Tibial nerve (tissue), 4 donors: ENCODE data around the gene GON4L. TPM values are rescaled to one million over a fixed set of nuclear protein-coding genes. Genes with fewer than 3 reads are reported as not detected.
"Not testable (repeated sequence)": the region's sequence is repeated elsewhere in the genome, so short reads cannot be mapped to it uniquely, and the experiment has no call there.

Experiments used
- DNase-seq, 2 donors: peaks; one replicate each; pipeline ENCODE4 v3.0.0-alpha.2; 2019; ENCODE audit warnings: low spot score in 2 of 2
- H3K27ac ChIP-seq, 4 donors: fragments of 200-600 bp; sonication (generic) in 3 of 4; one replicate each; pipeline ENCODE4 v1.5.1; 2017 to 2019; ENCODE audit warnings: mild to moderate bottlenecking in 1 of 4
- H3K27me3 ChIP-seq, 2 donors: fragments of 200-600 bp; sonication (generic) in 1 of 2; one replicate each; pipeline versions ENCODE4 v1.5.1 to v1.6.0; 2017 to 2019
- H3K36me3 ChIP-seq, 3 donors: fragments of 200-600 bp; sonication (generic); one replicate each; pipeline ENCODE4 v1.5.1; 2018 to 2019
- H3K4me1 ChIP-seq, 4 donors: fragments of 200-600 bp; sonication (generic) in 3 of 4; one replicate each; pipeline ENCODE4 v1.5.1; 2017 to 2019
- H3K4me3 ChIP-seq, 4 donors: fragments of 200-600 bp; sonication (generic) in 3 of 4; one replicate each; pipeline ENCODE4 v1.5.1; 2017 to 2019; ENCODE audit warnings: mild to moderate bottlenecking in 1 of 4, moderate library complexity in 1 of 4
- H3K9me3 ChIP-seq, 4 donors: fragments of 200-600 bp; sonication (generic) in 3 of 4; one replicate each; pipeline ENCODE4 v1.5.1; 2017 to 2019
- EP300 ChIP-seq, 2 donors: sonication (generic); formaldehyde crosslinking; IDR thresholded peaks; one replicate each; pipeline ENCODE4 v1.6.1; 2017; ENCODE audit warnings: antibody characterized with exemption in 2 of 2, mild to moderate bottlenecking in 1 of 2
- POLR2A ChIP-seq, 2 donors: fragments of 450-650 bp; IDR thresholded peaks; one replicate each; pipeline ENCODE4 v1.6.1; 2017; ENCODE audit warnings: antibody characterized with exemption in 2 of 2, mild to moderate bottlenecking in 2 of 2, moderate library complexity in 2 of 2
- WGBS, 2 donors: methylation state at CpG; one replicate each; pipeline ENCODE4 v1.1.5; 2018; 5-methylcytosine and 5-hydroxymethylcytosine counted together
- total RNA-seq, 4 donors: library from RNA; depleted of rRNA; stranded (reverse); fragments of >200 nt; gene quantifications; one replicate each; pipeline ENCODE4 v1.1.0, GENCODE V29; 2016
- TF ChIP-seq, protein P1 (sequence below), 5 experiments: fragments of 200-600 bp in 3 of 5; fragments of 450-650 bp in 2 of 5; sonication (generic) in 3 of 5; IDR thresholded peaks; one replicate each; pipeline ENCODE4 v1.5.1; 2016 to 2019; ENCODE audit warnings: antibody characterized with exemption in 5 of 5, mild to moderate bottlenecking in 3 of 5, moderate library complexity in 2 of 5

GON4L gene
- total RNA-seq, 4 donors from 2014 or later, result 53.3 to 88.2 (median 66.2) TPM

DNA sequence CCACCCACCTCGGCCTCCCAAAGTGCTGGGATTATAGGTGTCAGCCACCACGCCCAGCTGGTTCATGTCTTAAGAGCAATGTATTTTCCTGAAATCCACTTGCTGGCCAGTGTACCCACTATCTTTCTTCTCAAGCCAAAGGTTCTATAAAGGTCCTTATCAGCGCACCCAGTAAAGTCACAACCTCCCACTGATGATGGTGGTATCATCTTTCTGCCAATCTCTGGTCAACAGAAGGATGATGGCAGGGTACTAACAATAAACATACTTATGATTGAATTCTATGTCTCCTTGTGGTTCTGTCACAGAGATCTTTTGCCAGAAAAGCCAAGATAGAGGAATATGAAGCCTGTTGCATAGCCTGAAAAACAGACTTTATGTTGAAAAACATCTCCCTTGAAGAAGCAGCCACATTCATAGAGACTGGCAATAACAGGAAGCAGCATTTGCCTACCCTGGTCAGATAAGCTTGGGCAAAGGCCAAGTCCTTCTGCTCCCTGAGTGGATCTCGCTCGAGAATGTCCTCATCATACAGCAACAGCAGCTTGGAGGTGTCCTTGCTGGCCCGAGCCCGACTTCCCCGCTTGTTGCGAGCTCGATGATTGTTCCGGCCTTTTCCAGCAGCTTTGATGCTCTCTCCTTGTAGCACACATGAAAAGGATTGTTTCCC is 95.1 kb downstream of the GON4L start:
- Histone ChIP-seq H3K4me3 (no peak overlapping the region), H3K27ac (no peak overlapping the region), H3K9me3 (no peaks in the 10 kb centered on the region), H3K36me3 (peaks cover 6 to 93% (median 48%) of the 10 kb centered on the region in 3 donors), H3K4me1 (peaks cover 0 to 5% (median 0%) of the 10 kb centered on the region in 4 donors), H3K27me3 (no peaks in the 10 kb centered on the region)
- WGBS, 2 donors, result 91 to 96% methylated on average over 11 of the region's 11 CpGs
- DNase-seq, result no peak
- TF ChIP-seq, protein P1, sequence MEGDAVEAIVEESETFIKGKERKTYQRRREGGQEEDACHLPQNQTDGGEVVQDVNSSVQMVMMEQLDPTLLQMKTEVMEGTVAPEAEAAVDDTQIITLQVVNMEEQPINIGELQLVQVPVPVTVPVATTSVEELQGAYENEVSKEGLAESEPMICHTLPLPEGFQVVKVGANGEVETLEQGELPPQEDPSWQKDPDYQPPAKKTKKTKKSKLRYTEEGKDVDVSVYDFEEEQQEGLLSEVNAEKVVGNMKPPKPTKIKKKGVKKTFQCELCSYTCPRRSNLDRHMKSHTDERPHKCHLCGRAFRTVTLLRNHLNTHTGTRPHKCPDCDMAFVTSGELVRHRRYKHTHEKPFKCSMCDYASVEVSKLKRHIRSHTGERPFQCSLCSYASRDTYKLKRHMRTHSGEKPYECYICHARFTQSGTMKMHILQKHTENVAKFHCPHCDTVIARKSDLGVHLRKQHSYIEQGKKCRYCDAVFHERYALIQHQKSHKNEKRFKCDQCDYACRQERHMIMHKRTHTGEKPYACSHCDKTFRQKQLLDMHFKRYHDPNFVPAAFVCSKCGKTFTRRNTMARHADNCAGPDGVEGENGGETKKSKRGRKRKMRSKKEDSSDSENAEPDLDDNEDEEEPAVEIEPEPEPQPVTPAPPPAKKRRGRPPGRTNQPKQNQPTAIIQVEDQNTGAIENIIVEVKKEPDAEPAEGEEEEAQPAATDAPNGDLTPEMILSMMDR (IDR thresholded peaks at IDR 0.05), result no peak
- TF ChIP-seq POLR2A (IDR thresholded peaks at IDR 0.05), result no peak
- TF ChIP-seq EP300 (IDR thresholded peaks at IDR 0.05), result no peak

DNA sequence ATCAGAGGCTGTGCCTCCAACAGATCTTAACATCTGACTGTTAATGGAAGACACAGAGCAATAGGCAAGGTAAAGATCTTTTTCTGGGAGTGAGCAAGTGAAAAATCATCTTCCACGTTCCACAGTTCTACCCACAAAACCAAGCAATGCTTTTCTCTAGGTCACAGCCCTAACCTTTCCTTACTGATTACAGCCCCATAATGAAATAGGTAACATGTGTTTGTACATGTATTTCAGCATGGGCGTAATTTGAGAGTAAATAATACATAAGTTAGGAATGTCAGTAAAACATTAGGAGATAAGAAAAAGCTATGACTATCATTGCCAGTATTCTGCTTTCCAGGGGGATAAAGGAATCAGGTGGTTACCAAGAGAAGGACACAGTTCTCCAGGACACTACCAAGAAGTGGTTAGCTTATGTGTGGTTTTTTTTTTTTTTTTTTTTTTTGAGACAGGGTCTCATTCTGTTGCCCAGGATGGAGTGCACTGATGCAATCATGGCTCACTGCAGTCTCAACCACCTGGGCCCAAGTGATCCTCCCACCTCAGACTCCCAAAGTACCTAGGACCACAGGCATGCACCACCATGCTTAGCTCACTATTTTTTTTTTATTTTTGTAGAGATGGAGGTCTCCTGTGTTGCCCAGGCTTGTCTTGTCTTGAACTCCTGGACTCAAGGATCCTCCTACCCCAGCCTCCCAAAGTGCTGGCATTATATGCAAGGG is 96.1 kb downstream of the GON4L start:
- H3K4me1 ChIP-seq, result peaks cover 0 to 5% (median 0%) of the 10 kb centered on the region in 4 donors
- H3K9me3 ChIP-seq, result no peaks in the 10 kb centered on the region
- no peaks in the 10 kb centered on the region for H3K27me3 ChIP-seq
- no peak for DNase-seq
- peaks cover 6 to 93% (median 51%) of the 10 kb centered on the region in 3 donors for H3K36me3 ChIP-seq
- H3K4me3 ChIP-seq, result no peak overlapping the region
- WGBS, 2 donors, result 91 to 92% methylated on average over 2 of the region's 2 CpGs
- TF ChIP-seq EP300 (IDR thresholded peaks at IDR 0.05) (no peak), POLR2A (IDR thresholded peaks at IDR 0.05) (no peak)
- TF ChIP-seq, protein P1 (IDR thresholded peaks at IDR 0.05), result no peak
- no peak overlapping the region for H3K27ac ChIP-seq

DNA sequence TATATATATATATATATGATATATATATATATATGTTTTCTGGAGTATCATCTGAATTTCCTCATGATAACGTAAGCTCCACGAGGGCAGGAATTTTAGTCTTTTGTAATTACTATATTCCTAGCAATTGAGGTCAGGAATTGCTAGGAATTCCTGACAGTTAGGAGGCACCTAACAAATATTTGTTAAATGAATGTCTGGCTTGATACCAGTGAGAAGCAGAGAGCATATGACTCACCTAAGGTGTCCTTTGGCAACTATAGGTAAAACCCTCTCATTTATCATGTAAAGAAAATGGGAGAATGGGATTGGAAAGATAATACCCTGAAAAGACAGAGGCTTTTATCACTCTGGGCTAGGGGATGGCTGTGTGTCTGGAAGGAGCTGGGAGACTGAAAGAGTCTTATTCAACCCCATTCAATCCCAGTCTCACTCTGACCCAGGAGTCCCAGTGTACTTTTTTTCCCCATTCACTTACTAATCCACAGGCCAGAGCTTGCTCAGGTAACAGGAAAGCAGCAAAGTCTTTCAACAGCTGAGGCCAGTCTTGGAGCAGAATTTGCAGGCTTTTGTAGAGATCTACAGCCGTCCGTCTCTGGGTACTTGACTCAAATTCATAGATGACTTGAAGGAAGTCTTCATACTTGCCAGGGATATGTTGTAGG is 96.9 kb downstream of the GON4L start:
- no peak for DNase-seq
- Histone ChIP-seq H3K9me3 (no peaks in the 10 kb centered on the region), H3K27ac (no peak overlapping the region), H3K36me3 (peaks cover 6 to 93% (median 47%) of the 10 kb centered on the region in 3 donors), H3K27me3 (no peaks in the 10 kb centered on the region), H3K4me1 (peaks cover 0 to 5% (median 0%) of the 10 kb centered on the region in 4 donors), H3K4me3 (no peak overlapping the region)
- TF ChIP-seq, protein P1 (IDR thresholded peaks at IDR 0.05), result no peak
- TF ChIP-seq EP300 (IDR thresholded peaks at IDR 0.05) (no peak), POLR2A (IDR thresholded peaks at IDR 0.05) (no peak)
- 96 to 99% methylated on average over 4 of the region's 4 CpGs for WGBS, 2 donors

DNA sequence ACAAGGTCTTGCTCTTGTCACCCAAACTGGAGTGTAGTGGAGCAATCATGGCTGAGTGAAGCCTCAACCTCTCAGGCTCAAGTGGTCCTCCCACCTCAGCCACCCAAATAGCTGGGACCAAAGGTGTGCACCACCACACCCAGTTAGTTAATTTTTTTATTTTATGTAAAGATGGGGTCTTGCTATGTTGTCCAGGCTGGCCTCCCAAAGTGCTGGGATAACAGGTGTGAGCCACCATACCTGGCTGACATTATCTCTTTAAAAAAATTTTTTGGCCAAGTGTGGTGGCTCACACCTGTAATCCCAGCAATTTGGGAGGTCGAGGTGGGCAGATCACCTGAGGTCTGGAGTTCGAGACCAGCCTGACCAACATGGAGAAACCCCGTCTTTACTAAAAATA is 98.0 kb downstream of the GON4L start:
- H3K36me3 ChIP-seq, result peaks cover 6 to 93% (median 47%) of the 10 kb centered on the region in 3 donors
- whole genome bisulfite sequencing, 2 donors, result 94 to 100% methylated on average over 3 of the region's 3 CpGs
- H3K4me1 ChIP-seq, H3K27me3 ChIP-seq, DNase-seq, H3K4me3 ChIP-seq, H3K9me3 ChIP-seq, H3K27ac ChIP-seq: not testable (repeated sequence)

DNA sequence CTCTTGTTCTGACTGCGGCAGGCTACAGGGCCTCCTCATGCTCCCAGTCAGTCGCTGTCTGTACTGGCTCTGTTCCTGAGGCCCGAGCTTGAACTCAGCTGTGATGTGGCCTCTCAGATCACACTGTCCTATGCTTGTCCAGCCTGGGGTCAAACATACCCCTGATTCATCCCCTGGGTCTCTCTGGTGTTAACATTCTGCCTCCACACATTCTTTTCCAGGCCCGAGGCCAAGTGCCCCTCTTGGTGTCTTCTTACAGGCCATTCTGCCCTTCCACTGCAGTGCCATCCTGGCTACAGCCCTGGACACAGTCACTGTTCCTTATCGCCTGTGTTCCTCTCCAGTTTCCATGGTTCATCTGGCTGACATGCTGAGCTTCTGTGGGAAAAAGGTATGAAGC is 108.9 kb downstream of the GON4L start:
- 77 to 82% methylated on average over 5 of the region's 5 CpGs for WGBS, 2 donors
- not testable (repeated sequence) for H3K9me3 ChIP-seq, H3K27me3 ChIP-seq, H3K4me1 ChIP-seq, DNase-seq, H3K27ac ChIP-seq, H3K4me3 ChIP-seq
- peaks cover 0 to 47% (median 0%) of the 10 kb centered on the region in 3 donors for H3K36me3 ChIP-seq

DNA sequence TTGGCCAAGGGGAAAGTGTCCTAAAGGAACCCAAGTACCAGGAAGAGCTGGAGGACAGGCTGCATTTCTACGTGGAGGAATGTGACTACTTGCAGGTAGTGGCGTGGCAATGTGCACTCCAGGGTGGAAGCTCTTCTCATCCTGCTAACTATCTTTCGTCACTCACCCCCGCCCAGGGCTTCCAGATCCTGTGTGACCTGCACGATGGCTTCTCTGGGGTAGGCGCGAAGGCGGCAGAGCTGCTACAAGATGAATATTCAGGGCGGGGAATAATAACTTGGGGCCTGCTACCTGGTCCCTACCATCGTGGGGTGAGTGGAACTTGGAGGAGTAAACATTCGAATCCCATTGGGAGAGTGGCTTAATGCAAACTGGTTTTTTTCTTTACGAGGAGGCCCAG is 109.4 kb downstream of the GON4L start:
- H3K27me3 ChIP-seq, H3K9me3 ChIP-seq, H3K4me3 ChIP-seq, H3K4me1 ChIP-seq, H3K27ac ChIP-seq, DNase-seq: not testable (repeated sequence)
- H3K36me3 ChIP-seq, result peaks cover 0 to 41% (median 0%) of the 10 kb centered on the region in 3 donors
- WGBS, 2 donors, result 91 to 92% methylated on average over 10 to 11 of the region's 12 CpGs
